Measurements from ENCODE around the gene IL36B. TPM values are rescaled to one million over a fixed set of nuclear protein-coding genes. Genes with fewer than 3 reads are reported as not detected.
A peak's percentile ranks its signal among the peaks of the same experiment; 100 is the strongest.

The IL36B gene
- total RNA-seq, 1 experiment from 2014 or later = not detected

DNA sequence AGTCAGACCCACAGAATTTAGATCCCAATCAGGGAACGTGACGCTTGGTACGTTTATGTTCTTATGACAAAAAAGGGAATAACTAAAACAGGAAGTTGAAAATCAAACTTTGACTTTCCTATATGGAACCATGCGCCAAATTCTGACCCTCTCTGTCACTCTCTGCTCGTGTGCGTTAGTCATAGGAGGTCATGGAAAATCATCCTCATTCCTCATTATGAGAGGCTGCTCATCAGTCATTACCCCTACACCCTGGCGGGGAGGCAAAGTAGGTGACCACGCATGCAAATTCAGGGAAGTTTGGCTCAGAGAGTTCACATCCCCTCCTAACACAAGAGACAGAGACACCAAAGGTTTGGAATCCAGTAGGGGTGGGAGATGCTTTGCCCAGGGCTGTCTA is 30.6 kb upstream of the IL36B start:
- Histone ChIP-seq H3K27me3 (ENCODE audit: control insufficient read depth, insufficient read depth, low read length) (no peaks in the 10 kb centered on the region), H3K36me3 (replicated peaks; ENCODE audit: control insufficient read depth, insufficient read depth, low read length) (no peaks in the 10 kb centered on the region), H3K4me3 (ENCODE audit: insufficient read depth, low read depth, low read length) (no peak overlapping the region)
- DNase-seq = no peak

DNA sequence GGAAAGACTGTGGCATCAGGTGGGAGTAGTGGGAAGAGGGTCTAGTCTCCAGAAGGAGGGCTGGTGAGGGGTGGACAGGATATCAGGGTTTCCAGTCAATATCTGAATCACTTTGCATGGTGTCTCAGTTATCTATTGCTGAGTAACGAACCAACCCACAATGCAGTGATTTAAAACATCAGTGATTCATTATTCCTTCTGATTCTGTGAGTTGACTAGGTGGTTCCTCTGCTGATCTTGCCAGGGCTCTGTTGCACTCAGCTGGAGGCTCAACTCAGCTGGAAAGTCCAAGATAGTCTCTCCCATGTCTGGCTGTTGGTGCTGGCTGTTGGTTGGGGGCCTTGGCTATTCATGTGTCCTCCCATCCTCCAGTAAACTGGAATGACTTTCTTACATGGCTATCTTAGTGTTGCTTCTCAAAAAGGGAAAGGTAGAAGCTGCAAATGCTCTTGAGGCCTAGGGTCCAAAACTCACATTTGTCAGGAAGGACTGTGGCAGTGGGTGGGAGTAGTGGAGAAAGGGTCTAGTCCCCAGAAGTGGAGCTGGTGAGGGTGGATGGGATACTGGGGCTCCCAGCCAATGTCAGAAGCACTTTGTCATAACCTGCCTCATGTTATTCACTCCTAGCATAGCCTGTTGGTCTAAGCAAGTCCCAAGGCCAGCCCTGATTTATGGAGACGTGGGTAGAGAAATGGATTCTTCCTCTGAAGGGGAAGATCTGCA is 29.0 kb upstream of the IL36B start:
- no peak for DNase-seq
- Histone ChIP-seq H3K27me3 (ENCODE audit: control insufficient read depth, insufficient read depth, low read length) (no peaks in the 10 kb centered on the region), H3K4me3 (ENCODE audit: insufficient read depth, low read depth, low read length) (no peak overlapping the region), H3K36me3 (replicated peaks; ENCODE audit: control insufficient read depth, insufficient read depth, low read length) (no peaks in the 10 kb centered on the region)

- no peak overlapping the region for H3K4me3 ChIP-seq (ENCODE audit: insufficient read depth, low read depth, low read length)
- no peaks in the 10 kb centered on the region for H3K36me3 ChIP-seq (replicated peaks; ENCODE audit: control insufficient read depth, insufficient read depth, low read length)
- peak; percentile 71 for DNase-seq
- no peaks in the 10 kb centered on the region for H3K27me3 ChIP-seq (ENCODE audit: control insufficient read depth, insufficient read depth, low read length)
Observed at GRCh38 chr2:113080134-113080533, 27.5 kb upstream of the IL36B start.

DNA sequence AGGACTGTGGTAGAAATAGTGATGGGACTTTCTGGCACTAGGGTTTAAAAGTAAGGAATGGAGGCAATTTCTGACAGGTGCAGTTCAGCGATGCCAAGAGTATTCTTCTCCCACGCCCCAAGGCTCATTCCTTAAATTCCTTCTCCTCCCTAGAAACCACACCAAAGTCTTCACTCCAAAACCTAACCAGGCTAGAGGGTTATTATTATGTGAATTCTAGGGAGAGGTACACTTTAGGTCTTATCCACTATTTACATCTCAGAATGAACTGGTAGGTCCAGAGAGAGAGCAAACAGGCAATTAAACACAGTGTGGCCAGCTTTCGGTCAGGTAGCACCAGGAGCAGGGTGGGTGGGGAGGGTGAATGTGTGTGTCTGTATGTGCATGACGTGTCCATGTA is 26.5 kb upstream of the IL36B start:
- Histone ChIP-seq H3K36me3 (replicated peaks; ENCODE audit: control insufficient read depth, insufficient read depth, low read length) (no peaks in the 10 kb centered on the region), H3K4me3 (ENCODE audit: insufficient read depth, low read depth, low read length) (no peak overlapping the region), H3K27me3 (ENCODE audit: control insufficient read depth, insufficient read depth, low read length) (no peaks in the 10 kb centered on the region)
- DNase-seq = no peak

- Histone ChIP-seq H3K4me3 (ENCODE audit: insufficient read depth, low read depth, low read length) (no peak overlapping the region), H3K36me3 (replicated peaks; ENCODE audit: control insufficient read depth, insufficient read depth, low read length) (no peaks in the 10 kb centered on the region), H3K27me3 (ENCODE audit: control insufficient read depth, insufficient read depth, low read length) (no peaks in the 10 kb centered on the region)
- no peak for DNase-seq
Observed at GRCh38 chr2:113078350-113078839, 25.7 kb upstream of the IL36B start.

DNA sequence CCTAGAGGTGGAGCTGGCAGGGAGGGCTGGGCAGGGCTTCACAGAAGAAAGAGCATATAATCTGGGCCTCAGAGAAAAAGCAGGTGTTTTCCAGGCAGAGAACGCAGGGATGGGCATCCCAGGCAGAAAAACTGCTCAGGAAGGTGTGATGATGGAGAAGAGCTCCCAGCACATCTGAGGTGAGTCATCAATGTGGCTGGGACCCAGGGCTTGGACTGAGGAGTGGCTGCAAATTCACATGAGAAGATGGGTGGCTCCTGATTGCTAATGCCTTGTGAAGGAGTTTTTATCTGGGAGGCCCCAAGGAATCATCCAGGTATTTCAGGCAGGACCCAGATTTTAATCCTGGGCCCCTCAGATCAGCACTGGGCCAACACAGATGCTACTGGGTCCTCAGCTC is 25.3 kb upstream of the IL36B start:
- no peak for DNase-seq
- H3K4me3 ChIP-seq (ENCODE audit: insufficient read depth, low read depth, low read length) = no peak overlapping the region
- no peaks in the 10 kb centered on the region for H3K27me3 ChIP-seq (ENCODE audit: control insufficient read depth, insufficient read depth, low read length)
- H3K36me3 ChIP-seq (replicated peaks; ENCODE audit: control insufficient read depth, insufficient read depth, low read length) = no peaks in the 10 kb centered on the region

- Histone ChIP-seq H3K36me3 (replicated peaks; ENCODE audit: control insufficient read depth, insufficient read depth, low read length) (no peaks in the 10 kb centered on the region), H3K27me3 (ENCODE audit: control insufficient read depth, insufficient read depth, low read length) (no peaks in the 10 kb centered on the region), H3K4me3 (ENCODE audit: insufficient read depth, low read depth, low read length) (no peak overlapping the region)
- no peak for DNase-seq
Observed at GRCh38 chr2:113076954-113077669, 24.4 kb upstream of the IL36B start.

DNA sequence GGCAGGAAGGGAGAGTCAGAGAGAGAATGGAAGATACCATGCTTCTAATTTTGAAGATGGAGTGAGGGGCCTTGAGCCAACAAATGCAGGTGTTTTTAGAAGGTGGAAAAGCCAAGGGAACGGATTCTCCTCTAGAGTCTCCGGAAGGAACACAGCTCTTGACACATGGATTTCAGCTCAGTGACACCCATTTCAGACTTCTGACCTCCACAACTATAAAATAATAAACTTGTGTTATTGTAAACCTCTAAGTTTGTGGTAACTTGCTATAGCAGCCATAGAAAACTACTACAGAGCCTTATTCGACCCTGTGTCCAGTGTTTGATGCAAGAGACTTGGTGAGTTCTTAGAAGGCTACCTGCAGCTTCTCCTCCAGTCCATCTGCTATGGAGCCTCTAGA is 22.9 kb upstream of the IL36B start:
- Histone ChIP-seq H3K27me3 (ENCODE audit: control insufficient read depth, insufficient read depth, low read length) (no peaks in the 10 kb centered on the region), H3K36me3 (replicated peaks; ENCODE audit: control insufficient read depth, insufficient read depth, low read length) (no peaks in the 10 kb centered on the region), H3K4me3 (ENCODE audit: insufficient read depth, low read depth, low read length) (no peak overlapping the region)
- DNase-seq = no peak

DNA sequence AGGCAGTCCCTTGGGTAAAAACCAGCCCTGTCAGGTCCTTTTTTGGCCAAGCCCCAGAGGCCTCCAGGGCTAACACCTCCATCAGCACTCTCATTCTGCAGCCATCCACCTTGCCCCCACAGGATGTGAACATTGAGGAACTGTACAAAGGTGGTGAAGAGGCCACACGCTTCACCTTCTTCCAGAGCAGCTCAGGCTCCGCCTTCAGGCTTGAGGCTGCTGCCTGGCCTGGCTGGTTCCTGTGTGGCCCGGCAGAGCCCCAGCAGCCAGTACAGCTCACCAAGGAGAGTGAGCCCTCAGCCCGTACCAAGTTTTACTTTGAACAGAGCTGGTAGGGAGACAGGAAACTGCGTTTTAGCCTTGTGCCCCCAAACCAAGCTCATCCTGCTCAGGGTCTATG is 22.4 kb upstream of the IL36B start:
- Histone ChIP-seq H3K4me3 (ENCODE audit: insufficient read depth, low read depth, low read length) (no peak overlapping the region), H3K27me3 (ENCODE audit: control insufficient read depth, insufficient read depth, low read length) (no peaks in the 10 kb centered on the region), H3K36me3 (replicated peaks; ENCODE audit: control insufficient read depth, insufficient read depth, low read length) (no peaks in the 10 kb centered on the region)
- DNase-seq = no peak

GRCh38 chr2:113073325-113073834 is 20.7 kb upstream of the IL36B start:
- Histone ChIP-seq H3K4me3 (ENCODE audit: insufficient read depth, low read depth, low read length) (no peak overlapping the region), H3K27me3 (ENCODE audit: control insufficient read depth, insufficient read depth, low read length) (no peaks in the 10 kb centered on the region)

DNA sequence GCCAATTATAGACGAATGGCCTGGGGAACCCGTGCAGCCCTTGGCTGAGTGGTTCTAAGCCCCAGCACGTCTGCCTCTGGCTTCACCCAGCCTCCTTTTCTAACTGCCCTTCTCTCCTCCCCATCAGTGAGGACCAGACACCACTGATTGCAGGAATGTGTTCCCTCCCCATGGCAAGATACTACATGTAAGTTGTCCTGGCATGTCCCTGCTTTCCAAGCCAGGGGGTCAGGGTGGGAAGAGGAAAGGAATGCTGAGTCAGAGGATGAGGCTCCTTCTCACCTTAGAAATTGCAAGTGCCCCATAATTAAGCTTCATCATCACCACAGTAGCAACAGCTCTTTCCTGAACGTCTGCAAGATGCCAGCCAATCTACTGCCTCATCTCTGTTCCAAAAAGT is 19.9 kb upstream of the IL36B start:
- DNase-seq = no peak
- H3K27me3 ChIP-seq (ENCODE audit: control insufficient read depth, insufficient read depth, low read length) = no peaks in the 10 kb centered on the region
- no peaks in the 10 kb centered on the region for H3K36me3 ChIP-seq (replicated peaks; ENCODE audit: control insufficient read depth, insufficient read depth, low read length)
- no peak overlapping the region for H3K4me3 ChIP-seq (ENCODE audit: insufficient read depth, low read depth, low read length)

More at GRCh38 chr2:113073325-113073834, 20.7 kb upstream of the IL36B start:
- H3K36me3 ChIP-seq (replicated peaks; ENCODE audit: control insufficient read depth, insufficient read depth, low read length) = no peaks in the 10 kb centered on the region
- DNase-seq = no peak

GRCh38 chr2:113070606-113070975 is 17.9 kb upstream of the IL36B start:
- no peaks in the 10 kb centered on the region for H3K27me3 ChIP-seq (ENCODE audit: control insufficient read depth, insufficient read depth, low read length)
- DNase-seq = no peak
- H3K36me3 ChIP-seq (replicated peaks; ENCODE audit: control insufficient read depth, insufficient read depth, low read length) = no peaks in the 10 kb centered on the region
- no peak overlapping the region for H3K4me3 ChIP-seq (ENCODE audit: insufficient read depth, low read depth, low read length)

DNA sequence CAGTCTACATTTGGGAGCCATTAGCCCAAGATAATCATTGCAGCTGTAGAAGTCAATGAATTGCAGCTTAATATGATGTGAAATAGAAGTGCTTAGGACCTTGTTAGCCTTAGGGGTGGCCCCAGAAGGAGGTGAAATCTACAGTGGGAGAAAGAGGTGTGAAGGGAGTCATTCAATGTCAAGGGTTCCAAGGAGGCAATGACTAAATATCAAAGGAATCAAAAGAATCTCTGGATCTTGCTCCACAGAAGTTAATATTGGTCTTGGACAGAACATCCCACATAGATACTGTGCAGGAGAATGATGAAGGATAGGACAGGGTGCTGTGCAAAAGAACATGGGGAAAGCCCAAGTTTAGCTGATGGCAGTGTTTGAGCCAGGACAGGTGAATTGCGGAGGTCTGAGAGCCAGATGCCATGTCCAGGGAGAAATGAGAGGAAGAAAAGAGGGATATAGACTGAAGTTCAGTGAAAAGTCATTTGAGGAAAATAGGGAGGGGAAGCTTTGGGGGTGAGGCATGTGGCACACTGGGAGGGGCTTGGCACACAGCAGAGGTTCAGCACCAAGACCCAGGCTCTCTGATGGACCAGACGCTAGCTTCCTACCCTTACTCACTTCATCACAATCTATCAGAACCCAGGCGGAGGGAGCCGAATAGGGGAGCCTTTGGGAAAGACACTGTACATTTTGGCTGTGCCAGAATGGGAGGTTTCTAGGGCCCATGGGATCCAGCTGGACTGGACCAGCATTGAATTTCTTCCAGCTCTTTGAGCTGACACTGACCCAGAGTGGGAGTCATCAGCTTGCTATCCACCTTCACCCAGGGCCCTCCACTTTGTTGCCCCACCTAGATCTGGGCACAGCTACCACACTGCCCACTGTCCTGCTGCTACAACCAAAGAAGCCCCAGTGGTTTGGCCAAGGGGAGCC is 17.3 kb upstream of the IL36B start:
- H3K27me3 ChIP-seq (ENCODE audit: control insufficient read depth, insufficient read depth, low read length) = no peaks in the 10 kb centered on the region
- H3K36me3 ChIP-seq (replicated peaks; ENCODE audit: control insufficient read depth, insufficient read depth, low read length) = no peaks in the 10 kb centered on the region
- no peak overlapping the region for H3K4me3 ChIP-seq (ENCODE audit: insufficient read depth, low read depth, low read length)
- DNase-seq = no peak

DNA sequence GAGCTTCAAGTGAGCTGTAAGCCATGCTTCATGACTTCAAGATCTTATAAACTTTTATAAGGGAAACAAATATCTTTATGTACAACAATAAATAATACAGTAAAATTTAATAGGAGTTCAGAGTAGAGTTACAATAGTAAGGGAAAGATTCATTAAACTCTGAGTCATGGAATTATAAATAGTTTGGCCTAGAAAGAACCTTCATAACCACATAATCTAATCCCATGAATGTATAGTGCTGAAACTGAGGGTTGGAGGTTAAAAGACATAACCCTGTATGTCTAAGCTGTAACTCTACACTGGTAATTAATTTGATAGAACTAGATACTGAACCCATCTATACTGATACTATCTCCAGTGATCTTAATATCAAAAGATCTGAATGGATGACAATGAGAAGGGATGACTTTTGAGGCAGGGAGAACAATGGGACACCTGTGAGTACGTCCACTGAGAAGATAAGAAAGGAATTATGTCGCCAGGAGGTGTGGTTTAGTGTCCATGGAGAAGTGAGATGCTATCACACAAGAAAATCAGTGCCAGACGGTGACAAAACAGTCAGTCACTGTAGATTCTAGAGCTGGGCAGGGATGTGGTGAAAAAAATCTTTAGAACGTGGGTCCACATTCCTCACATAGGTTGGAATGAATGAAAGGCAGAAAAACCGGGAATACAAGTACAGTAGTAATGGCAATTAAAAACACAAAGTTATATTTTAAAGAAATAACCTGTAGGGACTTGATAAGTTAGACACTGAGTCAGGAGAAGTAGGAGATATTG is 16.2 kb upstream of the IL36B start:
- Histone ChIP-seq H3K27me3 (ENCODE audit: control insufficient read depth, insufficient read depth, low read length) (peaks cover 2% of the 10 kb centered on the region; the same call in 1 of the 2 replicates), H3K36me3 (replicated peaks; ENCODE audit: control insufficient read depth, insufficient read depth, low read length) (no peaks in the 10 kb centered on the region), H3K4me3 (ENCODE audit: insufficient read depth, low read depth, low read length) (no peak overlapping the region)
- DNase-seq = no peak

Data from H7 (cell line).